T47D (cell line): Measurements from ENCODE around the gene INHA.

Experiments
- DNase-seq, 2 experiments: peaks; one replicate each; pipeline versions ENCODE4 v3.0.0 to v3.0.0-alpha.2; 2011 to 2012; ENCODE audit warnings: low read depth in 1 of 2, low spot score in 1 of 2
- JUND ChIP-seq: IDR thresholded peaks from 2 replicates; pipeline ENCODE4 v1.6.1; 2012; ENCODE audit warnings: low read depth
- in situ Hi-C: cut with HindIII; loops from 2 replicates; pipeline ENCODE4 v1.10.0; 2016; ENCODE audit warnings: low sequenced_read_pairs, low pct_unique_long_range_greater_than_20kb

Gene INHA

DNA sequence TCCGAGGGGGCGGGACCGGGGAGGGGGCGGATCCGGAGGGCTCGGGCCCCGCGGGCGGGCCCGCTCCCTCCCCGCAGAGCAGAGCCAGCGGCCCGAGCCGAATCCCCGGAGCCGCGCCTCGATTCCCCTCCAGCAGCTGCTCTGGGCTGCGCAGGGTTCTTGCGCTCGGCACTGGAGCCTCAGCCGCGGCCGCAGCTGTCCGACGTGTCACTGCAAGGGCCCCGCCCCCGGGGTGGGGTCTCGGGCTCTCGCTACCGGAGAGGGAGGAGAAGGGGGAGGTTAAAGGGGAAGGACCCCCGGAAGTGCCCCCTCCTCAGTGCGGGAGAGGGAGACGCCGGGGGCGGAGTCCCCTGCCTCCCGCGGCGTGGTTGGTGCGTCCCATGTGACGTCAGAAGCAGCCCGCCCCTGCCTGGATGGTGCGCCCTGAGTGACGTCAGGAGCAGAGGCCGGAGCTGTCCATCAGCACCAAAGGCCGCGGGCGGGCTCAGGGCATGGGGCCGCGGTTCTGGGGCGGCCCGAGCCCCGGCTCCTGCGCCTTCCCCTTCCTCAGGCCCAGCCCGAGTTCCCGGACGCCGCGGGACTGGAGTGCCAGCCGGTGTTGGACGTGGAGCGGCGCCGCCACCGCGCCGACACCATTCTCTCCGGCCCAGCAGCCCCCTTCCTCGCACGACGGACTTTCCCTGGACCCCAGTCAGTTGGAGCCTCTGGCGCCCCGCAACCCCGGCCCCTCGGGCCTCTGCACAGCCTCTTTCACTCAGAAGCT, 28.3 kb upstream of the INHA start, which contains the start of the genes CHPF and TMEM198:
CHPF (minus strand) TSS at position 214 of the 763 bp plus-strand sequence. CDS start 271 bp downstream, outside the sequence.
TMEM198 (plus strand) TSS at position 433 of the 763 bp plus-strand sequence. CDS start 700 bp downstream, outside the sequence.
- TF ChIP-seq JUND: no peak
- in situ Hi-C loops: no loop called here
- peak; percentile 93 to 98 for DNase-seq

DNA sequence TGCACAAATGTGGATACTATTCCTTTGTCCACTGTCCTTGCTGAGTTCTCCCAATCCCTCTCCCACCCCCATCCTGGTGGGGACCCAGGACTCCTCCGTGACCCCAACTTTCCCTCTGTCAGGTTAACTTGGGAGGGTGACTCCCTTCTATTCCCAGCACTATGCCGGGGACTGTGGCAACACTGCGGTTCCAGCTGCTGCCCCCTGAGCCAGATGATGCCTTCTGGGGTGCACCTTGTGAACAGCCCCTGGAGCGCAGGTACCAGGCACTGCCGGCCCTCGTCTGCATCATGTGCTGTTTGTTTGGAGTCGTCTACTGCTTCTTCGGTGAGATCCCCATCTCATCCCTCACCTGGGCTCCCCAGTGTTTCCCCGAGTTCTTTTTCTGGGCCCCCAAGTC, 27.5 kb upstream of the INHA start:
- no peak for TF ChIP-seq JUND
- no peak for DNase-seq
- in situ Hi-C loops: no loop called here

DNA sequence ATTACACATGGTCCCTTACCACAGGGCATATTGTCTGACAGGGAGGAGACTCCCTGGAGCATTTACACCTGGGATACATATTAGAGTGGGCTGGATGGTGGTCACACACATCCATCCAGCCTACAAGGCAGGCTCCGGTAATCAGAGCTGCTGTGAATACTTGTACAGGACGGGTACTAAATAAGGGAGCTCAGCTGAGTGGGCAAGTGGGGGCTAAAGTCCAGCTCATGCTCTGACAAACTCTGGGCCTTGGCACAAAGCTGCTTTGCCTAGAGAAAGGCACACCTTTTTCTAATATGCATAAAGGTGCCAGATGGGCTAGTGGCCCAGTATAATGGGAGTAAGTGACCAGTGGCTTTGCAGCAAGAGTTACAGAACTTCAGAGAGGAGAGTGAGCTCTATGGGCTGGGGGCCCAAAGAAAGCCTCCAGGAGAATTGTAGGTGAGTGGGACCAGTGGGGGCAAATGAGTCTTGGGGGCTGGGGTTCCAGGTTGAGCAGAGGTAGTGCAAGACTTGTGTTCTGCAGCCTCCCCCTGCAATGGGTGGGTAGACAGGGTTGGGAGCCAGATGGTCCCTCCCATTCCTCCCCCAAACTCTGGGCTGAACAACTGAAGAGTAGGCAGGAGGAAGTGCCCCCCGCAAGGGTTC, 26.7 kb upstream of the INHA start:
- TF ChIP-seq JUND: no peak
- in situ Hi-C loops: no loop called here
- no peak for DNase-seq

DNA sequence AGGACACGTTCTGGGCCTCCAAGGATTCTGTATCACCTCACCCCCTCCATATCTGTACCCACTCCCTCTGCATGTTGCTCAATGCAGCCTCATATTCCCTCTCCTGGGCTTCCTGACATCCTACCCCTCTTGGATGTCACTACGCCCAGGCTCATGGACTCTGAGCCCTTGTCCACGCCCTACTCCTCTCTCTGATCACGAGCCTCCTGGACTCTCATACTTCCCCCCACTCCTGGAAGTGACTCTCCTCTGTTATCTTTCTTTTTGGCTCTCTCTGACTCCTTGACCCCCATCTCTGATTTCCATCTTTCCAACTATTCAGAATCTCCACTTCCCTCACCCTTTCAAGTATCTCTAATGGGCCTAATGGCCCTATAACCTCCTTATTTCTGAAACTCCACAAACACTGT, 26.2 kb upstream of the INHA start:
- no peak for TF ChIP-seq JUND
- no peak for DNase-seq
- in situ Hi-C loops: no loop called here

DNA sequence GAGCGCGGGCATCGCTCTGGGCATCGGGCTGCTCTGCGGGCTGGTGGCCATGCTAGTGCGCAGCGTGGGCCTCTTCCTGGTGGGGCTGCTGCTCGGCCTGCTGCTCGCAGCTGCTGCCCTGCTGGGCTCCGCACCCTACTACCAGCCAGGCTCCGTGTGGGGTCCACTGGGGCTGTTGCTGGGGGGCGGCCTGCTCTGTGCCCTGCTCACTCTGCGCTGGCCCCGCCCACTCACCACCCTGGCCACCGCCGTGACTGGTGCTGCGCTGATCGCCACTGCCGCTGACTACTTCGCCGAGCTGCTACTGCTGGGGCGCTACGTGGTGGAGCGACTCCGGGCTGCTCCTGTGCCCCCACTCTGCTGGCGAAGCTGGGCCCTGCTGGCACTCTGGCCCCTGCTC, 24.5 kb upstream of the INHA start:
- TF ChIP-seq JUND: no peak
- in situ Hi-C loops: no loop called here
- DNase-seq: no peak

DNA sequence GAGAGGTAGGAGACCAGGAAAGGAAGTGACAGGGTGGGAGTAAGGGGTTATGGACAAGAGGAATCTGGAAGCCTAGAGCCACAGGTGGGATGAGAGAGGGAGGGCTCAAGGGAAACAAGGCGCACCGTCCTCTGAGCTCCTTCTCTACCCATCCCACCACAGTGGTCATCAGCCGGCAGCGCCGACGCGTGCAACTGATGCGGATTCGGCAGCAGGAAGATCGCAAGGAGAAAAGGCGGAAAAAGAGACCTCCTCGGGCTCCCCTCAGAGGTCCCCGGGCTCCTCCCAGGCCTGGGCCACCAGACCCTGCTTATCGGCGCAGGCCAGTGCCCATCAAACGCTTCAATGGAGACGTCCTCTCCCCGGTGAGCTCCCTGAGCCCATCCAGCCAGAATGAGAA, 23.1 kb upstream of the INHA start:
- no peak for DNase-seq
- no peak for TF ChIP-seq JUND
- in situ Hi-C loops: no loop called here

DNA sequence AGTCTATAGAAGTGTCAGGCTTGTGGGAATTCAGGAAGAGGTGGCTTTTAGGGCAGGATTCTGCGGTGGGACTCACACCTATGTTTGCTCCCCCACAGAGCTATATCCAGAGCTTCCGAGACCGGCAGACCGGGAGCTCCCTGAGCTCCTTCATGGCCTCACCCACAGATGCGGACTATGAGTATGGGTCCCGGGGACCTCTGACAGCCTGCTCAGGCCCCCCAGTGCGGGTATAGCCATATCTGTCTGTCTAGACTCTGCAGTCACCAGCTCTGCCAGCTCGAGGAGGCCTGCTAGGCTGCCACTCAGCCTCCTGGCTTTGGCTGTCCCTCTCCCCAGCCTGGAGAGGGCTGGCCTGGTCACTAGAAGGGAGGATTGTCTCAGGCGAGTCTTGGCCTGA, 22.5 kb upstream of the INHA start:
- TF ChIP-seq JUND: no peak
- no peak for DNase-seq
- in situ Hi-C loops: no loop called here

DNA sequence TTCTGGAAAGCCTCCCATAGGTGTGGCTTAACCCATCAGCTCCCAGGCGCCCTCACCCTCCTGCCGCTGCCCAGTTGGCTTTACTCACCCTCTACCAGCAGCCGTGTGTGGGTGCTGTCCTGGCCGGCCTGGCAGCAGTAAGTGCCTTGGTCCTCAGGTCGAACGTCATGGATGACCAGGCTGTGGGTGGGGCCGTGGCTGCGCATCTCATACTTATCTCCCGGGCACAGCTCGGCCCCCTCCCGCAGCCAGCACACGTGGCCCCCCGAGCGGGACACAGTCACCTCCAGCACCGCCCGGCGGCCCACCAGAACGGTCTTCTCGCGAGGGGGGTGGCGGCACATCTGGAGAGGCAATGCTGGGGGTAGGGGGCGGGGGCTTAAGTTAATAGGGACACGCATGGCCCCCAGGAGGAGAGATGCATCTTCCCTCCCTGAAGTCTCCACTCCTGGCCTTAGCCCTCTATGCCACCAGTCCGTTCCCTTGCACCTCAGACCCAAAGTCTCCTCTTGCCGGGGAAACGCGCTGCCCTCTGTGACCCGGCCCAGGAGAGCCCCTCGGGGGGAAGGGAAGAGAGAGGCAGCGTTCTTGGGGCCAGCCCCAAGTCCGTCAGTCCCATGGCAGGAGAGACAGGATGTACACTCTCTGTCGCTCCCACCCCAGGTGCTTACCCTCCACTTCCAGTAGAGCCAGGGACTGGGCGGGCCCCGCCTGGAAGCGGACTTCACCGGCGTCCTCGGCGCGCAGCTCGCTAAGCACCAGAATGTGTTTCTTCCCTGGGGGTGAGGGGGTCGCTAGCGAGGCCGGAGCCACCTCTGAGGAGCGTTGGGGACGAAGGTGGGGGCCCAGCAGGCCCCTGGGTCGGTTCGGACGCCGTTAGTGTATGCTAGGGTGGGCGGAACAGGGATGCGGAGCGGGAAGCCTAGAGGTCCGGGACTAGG, 20.4 kb upstream of the INHA start:
- DNase-seq: no peak
- no peak for TF ChIP-seq JUND
- in situ Hi-C loops: no loop called here

DNA sequence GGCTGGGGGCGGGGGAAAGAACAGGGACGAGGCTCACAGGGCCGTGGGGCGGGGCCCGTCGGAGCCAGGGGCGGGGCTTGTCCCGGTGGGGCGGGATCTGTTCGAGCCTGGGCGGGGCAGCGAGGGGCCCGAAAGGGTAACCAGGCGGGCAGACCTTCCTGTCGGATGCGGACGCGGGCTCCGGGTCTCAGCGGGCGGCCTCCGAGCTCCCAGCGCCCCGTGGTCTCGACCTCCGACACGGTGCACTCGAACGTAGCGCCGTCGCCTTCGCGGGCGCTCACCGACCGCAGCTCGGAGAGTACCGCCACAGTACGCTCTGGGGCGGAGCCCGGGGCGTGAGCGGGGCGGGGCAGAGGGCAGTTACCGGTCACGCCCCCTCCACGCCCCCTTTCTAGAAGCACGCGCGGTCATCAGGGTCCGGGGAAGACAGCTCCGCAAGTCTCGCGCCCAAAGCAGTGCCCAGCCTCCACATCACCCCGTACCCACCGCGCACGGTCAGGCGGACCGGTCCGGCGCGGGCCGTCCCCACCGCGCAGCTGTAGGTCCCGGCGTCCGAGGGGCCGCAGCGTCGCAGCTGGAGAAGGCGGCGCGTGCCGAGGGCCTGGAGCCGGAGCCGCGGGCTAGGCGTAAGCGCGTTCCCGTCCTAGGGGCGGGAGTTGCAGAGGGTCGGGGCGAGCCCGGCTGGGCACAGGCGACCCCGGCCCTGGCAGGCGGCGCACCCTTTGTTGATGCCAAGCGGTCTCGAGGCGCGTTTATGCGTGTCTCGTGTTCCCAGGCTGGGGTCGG, 19.5 kb upstream of the INHA start:
- TF ChIP-seq JUND: no peak

DNA sequence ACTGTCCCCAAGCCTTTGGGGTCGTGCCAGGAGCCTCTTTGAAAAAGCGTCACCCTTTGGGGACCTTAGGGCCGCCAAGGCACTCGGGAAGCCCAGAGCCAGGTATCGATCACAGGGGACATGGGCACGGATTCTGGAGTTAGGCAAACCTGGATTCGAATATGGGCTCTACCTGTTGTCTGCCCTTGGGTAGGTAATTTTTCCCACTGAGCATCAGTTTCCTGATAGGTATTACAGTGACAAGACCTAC, 19.0 kb upstream of the INHA start:
- DNase-seq: no peak
- in situ Hi-C loops: no loop called here
- TF ChIP-seq JUND: no peak

More for the DNA sequence above, 19.5 kb upstream of the INHA start:
- in situ Hi-C loops: no loop called here
- peak; percentile 80 to 86 for DNase-seq

DNA sequence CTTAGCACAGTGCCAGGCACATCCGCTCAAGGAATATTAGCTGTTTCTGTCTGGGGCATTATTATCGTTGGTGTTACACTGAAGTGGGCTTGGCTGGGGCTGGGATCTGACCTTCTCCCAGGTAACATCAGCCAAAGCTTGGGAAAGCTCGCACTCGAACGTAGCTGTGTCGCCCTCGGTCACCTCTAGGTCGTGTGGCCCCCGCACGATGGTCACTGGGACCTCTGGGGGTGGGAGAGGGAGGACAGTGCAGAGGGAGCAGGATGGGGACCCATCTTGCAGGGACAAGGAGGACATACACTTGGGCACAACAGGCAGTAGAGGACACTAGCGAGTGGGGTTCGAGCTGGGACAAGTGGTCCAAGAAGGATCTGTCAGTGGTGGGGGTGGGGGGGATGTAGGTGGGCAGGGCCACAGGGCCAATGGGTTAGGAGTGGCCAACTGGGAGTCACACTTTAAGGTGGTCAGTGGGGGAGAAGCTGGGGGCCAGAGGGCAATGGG, 18.6 kb upstream of the INHA start:
- TF ChIP-seq JUND: no peak
- in situ Hi-C loops: no loop called here
- DNase-seq: no peak

DNA sequence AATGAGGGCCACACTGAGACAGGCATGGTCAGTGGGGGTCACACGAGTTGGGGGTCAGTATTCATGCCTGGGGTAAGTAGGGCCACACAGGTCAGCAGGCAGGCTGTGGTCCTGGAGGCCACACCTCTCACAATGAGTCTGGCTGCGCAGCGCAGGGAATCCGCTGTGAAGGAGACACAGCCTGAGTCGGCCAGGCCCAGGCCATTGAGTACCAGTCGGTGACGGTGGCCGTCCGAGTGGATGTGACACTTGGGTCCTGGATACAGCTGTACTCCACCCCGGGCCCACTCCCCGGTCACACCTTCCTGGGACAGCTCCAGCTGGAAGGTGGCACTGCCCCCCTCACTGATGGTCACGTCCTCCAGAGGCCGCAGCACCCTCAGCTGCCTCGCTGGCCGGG, 17.8 kb upstream of the INHA start:
- DNase-seq: no peak
- TF ChIP-seq JUND: no peak

More for the DNA sequence above, 17.8 kb upstream of the INHA start:
- in situ Hi-C loops: no loop called here
